A549 treated with DMSO at 1 μM for 4 hours (cell line): ENCODE measurements around the gene HLA-DQA2. TPM values are rescaled to one million over a fixed set of nuclear protein-coding genes. Genes with fewer than 3 reads are reported as not detected.

Experiments
- total RNA-seq: library from RNA; stranded (reverse); fragments of 200-300 nt; extraction: Qiagen RNA extraction; gene quantifications from 5 replicates; pipeline ENCODE4 v1.2.3, GENCODE V29; 2022; ENCODE audit warnings: low read depth

Gene HLA-DQA2
- total RNA-seq: not detected in 5 replicates

GRCh38 chr6:32741031-32741960, at the start of gene HLA-DQA2:
TSS of gene HLA-DQA2 (plus strand) at chr6:32741391. CDS start at chr6:32741444, 53 bp downstream.

GRCh38 chr6:32763421-32763820, 22.2 kb downstream of the HLA-DQA2 start, which contains the start of gene HLA-DQB2:
TSS of gene HLA-DQB2 (minus strand) at chr6:32763532. CDS start at chr6:32763470, 62 bp downstream.

Other genes with a start within 250 kb of the HLA-DQA2 start
- gene HLA-DRB5, start 211.1 kb upstream of the HLA-DQA2 start, total RNA-seq: not detected in 5 replicates
- not detected in 5 replicates for gene HLA-DRB1, start 151.5 kb upstream of the HLA-DQA2 start, total RNA-seq
- gene HLA-DQA1, start 104.0 kb upstream of the HLA-DQA2 start, total RNA-seq: not detected in 5 replicates
- gene HLA-DQB1, start 74.7 kb upstream of the HLA-DQA2 start, total RNA-seq: not detected in 5 replicates
- gene HLA-DQB2, start 22.1 kb downstream of the HLA-DQA2 start, total RNA-seq: not detected in 5 replicates
- 0.07 to 0.30 TPM (median 0.16 TPM) in 4 of 5 replicates, not detected in the other for gene HLA-DOB, start 75.6 kb downstream of the HLA-DQA2 start, total RNA-seq
- gene TAP2, start 97.3 kb downstream of the HLA-DQA2 start, total RNA-seq: 15.5 to 21.9 TPM (median 20.9 TPM) in 5 replicates
- 19.1 to 25.3 TPM (median 21.4 TPM) in 5 replicates for gene PSMB8, start 102.7 kb downstream of the HLA-DQA2 start, total RNA-seq
- 27.3 to 36.0 TPM (median 34.2 TPM) in 5 replicates for gene TAP1, start 112.3 kb downstream of the HLA-DQA2 start, total RNA-seq
- gene PSMB9, start 112.8 kb downstream of the HLA-DQA2 start, total RNA-seq: 16.5 to 22.1 TPM (median 17.2 TPM) in 5 replicates
- 1.2 to 2.3 TPM (median 1.7 TPM) in 5 replicates for gene HLA-DMB, start 199.6 kb downstream of the HLA-DQA2 start, total RNA-seq
- 2.2 to 3.7 TPM (median 3.3 TPM) in 5 replicates for gene HLA-DMA, start 211.7 kb downstream of the HLA-DQA2 start, total RNA-seq
- gene BRD2, start 227.2 kb downstream of the HLA-DQA2 start, total RNA-seq: 130 to 163 TPM (median 144 TPM) in 5 replicates